K562 (cell line): ENCODE data around the gene MFAP3. TPM values are rescaled to one million over a fixed set of nuclear protein-coding genes. Genes with fewer than 3 reads are reported as not detected.

Source experiments
- ATAC-seq: fragments of 200-7000 bp; cut with Tn5 transposase; 3 replicates; pipeline ENCODE4 v1.9.1; 2020; ENCODE audit warnings: moderate library complexity
- BruUV-seq: library from RNA; stranded (reverse); fragments of 400-500 nt; replicated peaks from 2 replicates; lab custom pipeline; 2021; lab: Mats Ljungman, UMichigan
- CTCF ChIA-PET: fragments of 300-600 bp; formaldehyde crosslinking; extraction: SDS; loops from one replicate; lab custom pipeline; 2021; ENCODE audit warnings: low intra/inter-chr PET ratio; lab: Yijun Ruan, JAX
- POLR2A ChIA-PET: fragments of 300-600, 350-650 bp; sonication (Branson Sonifier 250); formaldehyde crosslinking; extraction: SDS; loops from one replicate; lab custom pipeline; 2021; ENCODE audit warnings: antibody characterized with exemption, inconsistent platforms; lab: Yijun Ruan, JAX
- DNase-seq, 4 experiments: peaks; one replicate each; pipeline versions ENCODE4 v3.0.0 to v3.0.0-alpha.2; 2011 to 2018; ENCODE audit warnings: low spot score in 3 of 4, mixed read lengths in 3 of 4; ENCODE audit errors: extremely low read depth in 1 of 4
- FAIRE-seq: peaks from 2 replicates; lab custom pipeline; 2011; peaks lifted over from hg19 to GRCh38; lab: Jason Lieb, UNC
- H2AFZ ChIP-seq: 2 replicates; pipeline ENCODE4 v1.6.0; 2011; ENCODE audit warnings: low read depth, low read length, control low read depth, inconsistent platforms
- H3K27ac ChIP-seq: fragments of 200-600 bp; 3 replicates; pipeline ENCODE4 v1.8.0; 2011; ENCODE audit warnings: low read depth, mild to moderate bottlenecking, control low read depth, inconsistent platforms, low read length, moderate library complexity, mixed read lengths; ENCODE audit errors: extremely low read depth
- H3K27me3 ChIP-seq, 2 experiments: fragments of 300-600 bp in 1 of 2; 2 replicates in 1 of 2; 3 replicates in 1 of 2; pipeline versions ENCODE4 v1.6.0 to v1.8.0; 2011; ENCODE audit warnings: inconsistent platforms in 2 of 2, low read length in 2 of 2, mild to moderate bottlenecking in 1 of 2, mixed read lengths in 1 of 2, moderate library complexity in 1 of 2; ENCODE audit not compliant: control insufficient read depth in 2 of 2, insufficient read depth in 2 of 2
- H3K36me3 ChIP-seq: fragments of 300-600 bp; 3 replicates; pipeline ENCODE4 v1.8.0; 2011; ENCODE audit warnings: mild to moderate bottlenecking, low read length, inconsistent platforms; ENCODE audit not compliant: control insufficient read depth, insufficient read depth
- H3K4me1 ChIP-seq, 2 experiments: fragments of 200-600 bp in 1 of 2; replicated peaks in 1 of 2; 2 replicates in 1 of 2; 3 replicates in 1 of 2; pipeline versions ENCODE4 v1.5.1 to v1.8.0; 2011; ENCODE audit warnings: inconsistent platforms in 2 of 2, low read length in 2 of 2, mild to moderate bottlenecking in 1 of 2, mixed read lengths in 1 of 2, moderate library complexity in 1 of 2; ENCODE audit not compliant: control insufficient read depth in 2 of 2, insufficient read depth in 2 of 2
- H3K4me2 ChIP-seq: 2 replicates; pipeline ENCODE4 v1.6.1; 2011; ENCODE audit warnings: low read length, control low read depth, inconsistent platforms, mixed read lengths; ENCODE audit not compliant: insufficient read depth
- H3K4me3 ChIP-seq: fragments of 200-600 bp; sonication (generic), shearing (Covaris generic); 2 replicates; pipeline ENCODE4 v1.5.1; 2016; ENCODE audit warnings: control low read depth, inconsistent platforms
- H3K79me2 ChIP-seq: fragments of 200-600 bp; 3 replicates; pipeline ENCODE4 v1.8.0; 2011; ENCODE audit warnings: low read length, inconsistent platforms; ENCODE audit not compliant: control insufficient read depth, insufficient read depth
- H3K9ac ChIP-seq, 2 experiments: 2 replicates each; pipeline versions ENCODE4 v1.6.0 to v1.6.1; 2011; ENCODE audit warnings: low read depth in 2 of 2, low read length in 2 of 2, control low read depth in 1 of 2, inconsistent platforms in 1 of 2, mild to moderate bottlenecking in 1 of 2, mixed read lengths in 1 of 2; ENCODE audit not compliant: insufficient read depth in 1 of 2
- H3K9me1 ChIP-seq: one replicate; pipeline ENCODE4 v1.6.0; 2011; ENCODE audit warnings: inconsistent platforms, mild to moderate bottlenecking, low read length, moderate library complexity; ENCODE audit not compliant: control insufficient read depth, insufficient read depth
- H3K9me3 ChIP-seq: replicated peaks from 2 replicates; pipeline ENCODE4 v1.5.1; 2011; ENCODE audit warnings: low read depth, low read length, inconsistent platforms; ENCODE audit not compliant: control insufficient read depth, insufficient read depth
- H4K20me1 ChIP-seq: replicated peaks from 2 replicates; pipeline ENCODE4 v1.6.1; 2011; ENCODE audit warnings: low read length, inconsistent platforms, mixed read lengths; ENCODE audit not compliant: control insufficient read depth, insufficient read depth
- BRF2 ChIP-seq: IDR thresholded peaks from 3 replicates; pipeline ENCODE4 v1.6.1; 2011; ENCODE audit warnings: borderline replicate concordance, mild to moderate bottlenecking; ENCODE audit not compliant: insufficient read length, insufficient read depth
- CEBPB ChIP-seq: fragments of 450-650 bp; IDR thresholded peaks from 2 replicates; pipeline ENCODE4 v1.6.1; 2016; ENCODE audit warnings: missing genetic modification characterization, missing compliant biosample characterization
- GABPB1 ChIP-seq: sonication (generic); formaldehyde crosslinking; IDR thresholded peaks from 2 replicates; pipeline ENCODE4 v1.8.0; 2022; ENCODE audit warnings: mild to moderate bottlenecking, missing genetic modification reagents
- KDM2B ChIP-seq: fragments of 250-450 bp; sonication (Bioruptor Pico); IDR thresholded peaks from 2 replicates; pipeline ENCODE4 v1.8.0; 2021; ENCODE audit warnings: mild to moderate bottlenecking, moderate library complexity
- KLF13 ChIP-seq: fragments of 450-650 bp; IDR thresholded peaks from 2 replicates; pipeline ENCODE4 v1.6.1; 2016; ENCODE audit warnings: missing genetic modification characterization, low read depth, mild to moderate bottlenecking, missing compliant biosample characterization, moderate library complexity, borderline replicate concordance
- MXI1 ChIP-seq: IDR thresholded peaks from 2 replicates; pipeline ENCODE4 v1.6.1; 2011; ENCODE audit warnings: low read depth, mild to moderate bottlenecking, improper control_type of control experiment, low read length
- NFE2 ChIP-seq: IDR thresholded peaks from 2 replicates; pipeline ENCODE4 v1.6.1; 2014; ENCODE audit warnings: antibody characterized with exemption, low read depth
- PCBP2 ChIP-seq: fragments of 200-400 bp; formaldehyde crosslinking; IDR thresholded peaks from 2 replicates; pipeline ENCODE4 v1.6.1; 2018; ENCODE audit warnings: low read length, low read depth, mild to moderate bottlenecking, moderate library complexity; ENCODE audit not compliant: poor library complexity, severe bottlenecking
- RBM34 ChIP-seq: fragments of 200-400 bp; formaldehyde crosslinking; IDR thresholded peaks from 2 replicates; pipeline ENCODE4 v1.6.1; 2018; ENCODE audit warnings: low read length, borderline replicate concordance; ENCODE audit not compliant: insufficient read depth
- THRAP3 ChIP-seq: fragments of 450-650 bp; IDR thresholded peaks from 2 replicates; pipeline ENCODE4 v1.6.1; 2016; ENCODE audit warnings: mild to moderate bottlenecking, inconsistent platforms, borderline replicate concordance
- ZMIZ1 ChIP-seq, 2 experiments: fragments of 150-350 bp in 1 of 2; IDR thresholded peaks; 2 replicates each; pipeline ENCODE4 v1.6.1; 2012 to 2016; ENCODE audit warnings: low read depth in 2 of 2, low read length in 2 of 2, mild to moderate bottlenecking in 1 of 2, moderate library complexity in 1 of 2
- ZNF512 ChIP-seq: IDR thresholded peaks from 2 replicates; pipeline ENCODE4 v1.6.1; 2016; ENCODE audit warnings: missing genetic modification characterization, missing compliant biosample characterization
- ZNF696 ChIP-seq: fragments of 250-450 bp; sonication (Bioruptor Pico); conservative IDR thresholded peaks from 2 replicates; pipeline ENCODE4 v1.4.0; 2020; ENCODE audit warnings: mild to moderate bottlenecking, moderate library complexity
- WGBS: fragments of 100-300 bp; shearing (Covaris generic); methylation state at CpG from one replicate; pipeline ENCODE4 v1.1.6; 2016; ENCODE audit warnings: low coverage, mixed read lengths; ENCODE audit not compliant: insufficient coverage; ENCODE audit errors: missing lambda C conversion rate; 5-methylcytosine and 5-hydroxymethylcytosine counted together
- in situ Hi-C: fragments of 300-500 bp; cut with MboI; formaldehyde crosslinking; loops from 4 replicates; pipeline ENCODE4 v1.15.0; 2018; ENCODE audit warnings: inconsistent platforms, mixed read lengths
- intact Hi-C: fragments of 100-400 bp; cut with micrococcal nuclease; formaldehyde crosslinking; loops from 2 replicates; pipeline ENCODE4 v1.14.2; 2022
- polyA plus RNA-seq, 8 experiments: library from polyadenylated mRNA; depleted of rRNA in 4 of 8; stranded (reverse) in 5 of 8; unstranded in 3 of 8; fragments of >200 nt; fragmentation: Nextera tagmentation in 2 of 8; fragmentation: Illumina TruSeq in 1 of 8; extraction: Ambion mirVana in 2 of 8; extraction: Trizol in 1 of 8; gene quantifications; 2 replicates each; pipeline versions ENCODE4 v1.2.1 to v1.2.3, GENCODE V29; 2011 to 2014; ENCODE audit warnings: inconsistent platforms in 1 of 8, missing spikeins in 1 of 8
- total RNA-seq, 7 experiments: library from RNA; depleted of rRNA in 6 of 7; stranded (reverse); fragments of >200 nt in 6 of 7; fragmentation: Illumina TruSeq in 2 of 7; extraction: Trizol in 2 of 7; gene quantifications; 2 replicates each; pipeline versions ENCODE4 v1.2.1 to v1.2.3, GENCODE V29; 2011 to 2021; ENCODE audit warnings: low replicate concordance in 1 of 7

The MFAP3 gene
- total and polyA plus RNA-seq, 9 of the 15 experiments (the other 6 are each of a cell fraction or from before 2014, with no cell fraction given), result 9.5 to 39.1 (median 20.7) TPM

GRCh38 chr5:154090656-154091055, 51.9 kb downstream of the MFAP3 start (continued):
- TF ChIP-seq ZNF512 (no peak), KLF13 (tag) (no peak)

- DNase-seq, result no peak
- H3K79me2 ChIP-seq, result no peaks in the 10 kb centered on the region
- ATAC-seq, result no peak
- WGBS, result 0% methylated on average over 5 of the region's 5 CpGs
- no peak overlapping the region for H3K4me2 ChIP-seq
- in situ Hi-C loops (no loop called here), intact Hi-C loops (no loop called here)
- FAIRE-seq, result no peak
- H3K4me1 ChIP-seq, result no peaks in the 10 kb centered on the region
- H3K27me3 ChIP-seq, result peaks cover 17 to 19% of the 10 kb centered on the region in 2 experiments; a peak in 4 of 5 replicates
- CTCF ChIA-PET, result no interaction called here
- no peak overlapping the region for H3K9ac ChIP-seq
- H3K9me3 ChIP-seq, result no peaks in the 10 kb centered on the region
- 0 out of 2 replicates have a peak, but pooled peaks cover 3% of the 10 kb centered on the region for H4K20me1 ChIP-seq
- H2AFZ ChIP-seq, result no peak overlapping the region
- POLR2A ChIA-PET, result interaction anchor here (1.7 kb wide), 1 partner anchor 19 kb away, joined by 3 read pairs; no protein-coding TSS in a partner anchor
- no TSS peak for BruUV-seq
- no peaks in the 10 kb centered on the region for H3K9me1 ChIP-seq
- H3K36me3 ChIP-seq, result no peaks in the 10 kb centered on the region
- H3K27ac ChIP-seq, result no peak overlapping the region
- H3K4me3 ChIP-seq, result no peak overlapping the region
- no peak for TF ChIP-seq ZMIZ1 (IDR thresholded peaks at IDR 0.05; ENCODE audit: low read depth in 2 of 2, low read length in 2 of 2)
- TF ChIP-seq NFE2, result no peak
- TF ChIP-seq RBM34, result no peak
- TF ChIP-seq THRAP3, result no peak
- no peak for TF ChIP-seq MXI1
- no peak for TF ChIP-seq GABPB1
- no peak for TF ChIP-seq CEBPB (tag)
- no peak for TF ChIP-seq KDM2B (CRISPR knock-in tag)
- TF ChIP-seq ZNF696 (CRISPR knock-in tag), result no peak
- TF ChIP-seq PCBP2, result no peak
- TF ChIP-seq BRF2, result no peak
Observed at GRCh38 chr5:154092356-154093141, 53.8 kb downstream of the MFAP3 start.
